ENCODE measurements around the gene ATP2A1. TPM values are rescaled to one million over a fixed set of nuclear protein-coding genes. Genes with fewer than 3 reads are reported as not detected.
"Not testable (repeated sequence)": the region's sequence is repeated elsewhere in the genome, so short reads cannot be mapped to it uniquely, and the experiment has no call there.

The ATP2A1 gene
- total RNA-seq, 1 donor from 2014 or later, result 8.2 TPM

DNA sequence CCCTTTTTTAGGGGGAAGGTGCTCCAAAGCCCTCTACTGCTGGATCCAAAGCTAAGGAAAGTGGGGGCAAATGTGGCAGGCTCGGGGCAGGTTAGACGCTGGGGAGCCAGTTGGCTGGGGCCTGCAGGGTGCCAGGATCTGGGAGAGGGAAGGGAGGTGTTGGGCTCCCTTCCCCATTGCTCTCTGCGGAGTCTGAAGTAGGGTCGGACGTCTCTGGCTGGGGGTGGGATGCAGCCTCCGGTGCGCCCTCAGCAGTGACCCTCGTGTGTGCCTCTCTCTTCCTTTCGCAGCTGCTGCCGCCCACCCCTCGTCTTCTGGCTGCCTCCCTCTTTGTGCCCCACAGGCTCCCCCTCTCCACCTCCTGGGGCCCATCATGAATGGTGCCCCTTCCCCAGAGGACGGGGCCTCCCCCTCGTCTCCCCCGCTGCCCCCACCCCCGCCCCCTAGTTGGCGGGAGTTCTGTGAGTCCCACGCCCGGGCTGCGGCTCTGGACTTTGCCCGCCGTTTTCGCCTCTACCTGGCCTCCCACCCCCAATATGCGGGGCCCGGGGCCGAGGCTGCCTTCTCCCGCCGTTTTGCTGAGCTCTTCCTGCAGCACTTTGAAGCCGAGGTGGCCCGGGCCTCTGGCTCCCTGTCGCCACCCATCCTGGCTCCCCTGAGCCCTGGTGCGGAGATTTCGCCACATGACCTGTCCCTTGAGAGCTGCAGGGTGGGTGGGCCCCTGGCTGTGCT, 12.4 kb upstream of the ATP2A1 start:
- H3K9me3 ChIP-seq (ENCODE audit: low read depth), result no peaks in the 10 kb centered on the region
- no peak overlapping the region for H3K4me2 ChIP-seq
- peaks cover 9% of the 10 kb centered on the region for H4K20me1 ChIP-seq (ENCODE audit: low read depth)

GRCh38 chr16:28866454-28866804, 11.9 kb upstream of the ATP2A1 start:
- Histone ChIP-seq H3K9ac (no peak overlapping the region), H3K4me3 (no peak overlapping the region), H3K27ac (no peak overlapping the region), H3K79me2 (ENCODE audit: low read depth) (peaks cover 32% of the 10 kb centered on the region), H3F3A (ENCODE audit: low read depth) (peaks cover 4% of the 10 kb centered on the region), H3K36me3 (no peaks in the 10 kb centered on the region), H3K27me3 (no peaks in the 10 kb centered on the region), H3K4me2 (no peak overlapping the region), H2AFZ (replicated peaks) (no peak overlapping the region), H3K4me1 (no peaks in the 10 kb centered on the region), H3K9me3 (ENCODE audit: low read depth) (no peaks in the 10 kb centered on the region), H4K20me1 (ENCODE audit: low read depth) (peaks cover 9% of the 10 kb centered on the region)
- H3K27me3 Mint-ChIP-seq (ENCODE audit: insufficient read depth, low read depth), result no peaks in the 10 kb centered on the region
- H3K4me3 Mint-ChIP-seq, result peak overlapping the region; percentile 33
- no peak for DNase-seq (ENCODE audit: low spot score)
- no peak overlapping the region for H3K27ac Mint-ChIP-seq
- H3K36me3 Mint-ChIP-seq, result peaks cover 17% of the 10 kb centered on the region
- TF ChIP-seq, protein P1, sequence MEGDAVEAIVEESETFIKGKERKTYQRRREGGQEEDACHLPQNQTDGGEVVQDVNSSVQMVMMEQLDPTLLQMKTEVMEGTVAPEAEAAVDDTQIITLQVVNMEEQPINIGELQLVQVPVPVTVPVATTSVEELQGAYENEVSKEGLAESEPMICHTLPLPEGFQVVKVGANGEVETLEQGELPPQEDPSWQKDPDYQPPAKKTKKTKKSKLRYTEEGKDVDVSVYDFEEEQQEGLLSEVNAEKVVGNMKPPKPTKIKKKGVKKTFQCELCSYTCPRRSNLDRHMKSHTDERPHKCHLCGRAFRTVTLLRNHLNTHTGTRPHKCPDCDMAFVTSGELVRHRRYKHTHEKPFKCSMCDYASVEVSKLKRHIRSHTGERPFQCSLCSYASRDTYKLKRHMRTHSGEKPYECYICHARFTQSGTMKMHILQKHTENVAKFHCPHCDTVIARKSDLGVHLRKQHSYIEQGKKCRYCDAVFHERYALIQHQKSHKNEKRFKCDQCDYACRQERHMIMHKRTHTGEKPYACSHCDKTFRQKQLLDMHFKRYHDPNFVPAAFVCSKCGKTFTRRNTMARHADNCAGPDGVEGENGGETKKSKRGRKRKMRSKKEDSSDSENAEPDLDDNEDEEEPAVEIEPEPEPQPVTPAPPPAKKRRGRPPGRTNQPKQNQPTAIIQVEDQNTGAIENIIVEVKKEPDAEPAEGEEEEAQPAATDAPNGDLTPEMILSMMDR (IDR thresholded peaks at IDR 0.05), result no peak
- TF ChIP-seq EZH2 (IDR thresholded peaks at IDR 0.05), result no peak
- TF ChIP-seq EZH2phosphoT487 (IDR thresholded peaks at IDR 0.05), result no peak
- no peaks in the 10 kb centered on the region for H3K9me3 Mint-ChIP-seq
- peaks cover 17% of the 10 kb centered on the region for H3K4me1 Mint-ChIP-seq

More for the DNA sequence above, 12.4 kb upstream of the ATP2A1 start:
- H3K9ac ChIP-seq, result no peak overlapping the region
- H2AFZ ChIP-seq (replicated peaks), result no peak overlapping the region
- Mint-ChIP-seq H3K4me3 (peak overlapping the region; percentile 99), H3K9me3 (no peaks in the 10 kb centered on the region), H3K36me3 (peaks cover 17% of the 10 kb centered on the region), H3K27me3 (ENCODE audit: insufficient read depth, low read depth) (no peaks in the 10 kb centered on the region), H3K4me1 (peaks cover 17% of the 10 kb centered on the region), H3K27ac (no peak overlapping the region)
- TF ChIP-seq, protein P1 (IDR thresholded peaks at IDR 0.05), result no peak
- no peak for TF ChIP-seq EZH2 (IDR thresholded peaks at IDR 0.05)
- H3K36me3 ChIP-seq, result no peaks in the 10 kb centered on the region
- no peak for DNase-seq (ENCODE audit: low spot score)
- H3K79me2 ChIP-seq (ENCODE audit: low read depth), result peaks cover 32% of the 10 kb centered on the region
- H3K27ac ChIP-seq, result no peak overlapping the region
- H3F3A ChIP-seq (ENCODE audit: low read depth), result peaks cover 4% of the 10 kb centered on the region
- H3K27me3 ChIP-seq, result no peaks in the 10 kb centered on the region
- no peak overlapping the region for H3K4me3 ChIP-seq
- no peaks in the 10 kb centered on the region for H3K4me1 ChIP-seq

GRCh38 chr16:28867241-28867640, 11.0 kb upstream of the ATP2A1 start:
- peaks cover 4% of the 10 kb centered on the region for H3F3A ChIP-seq (ENCODE audit: low read depth)
- no peak for DNase-seq (ENCODE audit: low spot score)
- H3K4me1 ChIP-seq, result no peaks in the 10 kb centered on the region
- TF ChIP-seq EZH2 (IDR thresholded peaks at IDR 0.05), result no peak
- TF ChIP-seq EZH2phosphoT487 (IDR thresholded peaks at IDR 0.05), result no peak
- TF ChIP-seq, protein P1 (IDR thresholded peaks at IDR 0.05), result no peak
- H3K36me3 ChIP-seq, result no peaks in the 10 kb centered on the region
- H3K27me3 ChIP-seq, result no peaks in the 10 kb centered on the region
- H2AFZ ChIP-seq (replicated peaks), result no peak overlapping the region
- Mint-ChIP-seq H3K27ac (no peak overlapping the region), H3K27me3 (ENCODE audit: insufficient read depth, low read depth) (no peaks in the 10 kb centered on the region), H3K36me3 (peaks cover 17% of the 10 kb centered on the region), H3K4me1 (peaks cover 17% of the 10 kb centered on the region), H3K4me3 (no peak overlapping the region), H3K9me3 (no peaks in the 10 kb centered on the region)
- H3K4me3 ChIP-seq, result no peak overlapping the region
- no peak overlapping the region for H3K27ac ChIP-seq
- no peak overlapping the region for H3K4me2 ChIP-seq
- H4K20me1 ChIP-seq (ENCODE audit: low read depth), result peaks cover 9% of the 10 kb centered on the region
- H3K9me3 ChIP-seq (ENCODE audit: low read depth), result no peaks in the 10 kb centered on the region
- peaks cover 32% of the 10 kb centered on the region for H3K79me2 ChIP-seq (ENCODE audit: low read depth)
- no peak overlapping the region for H3K9ac ChIP-seq

DNA sequence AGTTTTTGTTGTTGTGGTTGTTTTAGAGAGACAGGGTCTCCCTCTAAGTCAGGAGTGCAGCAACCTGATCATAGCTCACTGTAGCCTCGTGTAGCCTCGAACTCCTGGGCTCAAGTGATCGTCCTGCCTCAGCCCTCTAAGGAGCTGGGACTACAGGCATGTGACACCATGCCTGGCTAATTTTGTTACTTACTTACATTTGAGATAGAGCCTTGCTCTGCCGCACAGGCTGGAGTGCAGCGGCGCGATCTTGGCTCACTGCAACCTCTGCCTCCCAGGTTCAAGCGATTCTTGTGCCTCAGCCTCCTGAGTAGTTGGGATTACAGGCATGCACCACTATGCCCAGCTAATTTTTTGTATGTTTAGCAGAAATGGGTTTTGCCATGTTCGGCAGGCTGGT, 10.6 kb upstream of the ATP2A1 start:
- H3K4me3 Mint-ChIP-seq; H3K9me3 ChIP-seq (ENCODE audit: low read depth); H3K9me3 Mint-ChIP-seq; H3K27me3 ChIP-seq; H3K4me1 ChIP-seq; H3K9ac ChIP-seq; H3K36me3 ChIP-seq; H3K27me3 Mint-ChIP-seq (ENCODE audit: insufficient read depth, low read depth); H3K4me2 ChIP-seq; H4K20me1 ChIP-seq (ENCODE audit: low read depth); H3K27ac ChIP-seq; H2AFZ ChIP-seq (replicated peaks); H3K4me3 ChIP-seq; DNase-seq (ENCODE audit: low spot score); H3K27ac Mint-ChIP-seq; H3F3A ChIP-seq (ENCODE audit: low read depth): not testable (repeated sequence)
- peaks cover 30% of the 10 kb centered on the region for H3K79me2 ChIP-seq (ENCODE audit: low read depth)
- Mint-ChIP-seq H3K4me1 (peaks cover 17% of the 10 kb centered on the region), H3K36me3 (peaks cover 17% of the 10 kb centered on the region)

All from neural progenitor cell (in vitro differentiated cells).